HCT116 (cell line): ENCODE measurements around the gene MAPK4. TPM values are rescaled to one million over a fixed set of nuclear protein-coding genes. Genes with fewer than 3 reads are reported as not detected.

ENCODE experiments used
- ATAC-seq: fragments of 200-7000 bp; cut with Tn5 transposase; 2 replicates; pipeline ENCODE4 v1.9.1; 2020; ENCODE audit warnings: mild to moderate bottlenecking, moderate library complexity
- BruUV-seq: library from RNA; stranded (reverse); fragments of 400-500 nt; replicated peaks from 2 replicates; lab custom pipeline; 2021; lab: Mats Ljungman, UMichigan
- CTCF ChIA-PET: fragments of 300-600 bp; sonication (Branson Sonifier 250); formaldehyde crosslinking; loops from one replicate; lab custom pipeline; 2021; ENCODE audit warnings: antibody characterized with exemption; lab: Charles Lee
- POLR2A ChIA-PET: fragments of 300-600, 350-600 bp; sonication (Branson Sonifier 250); formaldehyde crosslinking; loops from one replicate; lab custom pipeline; 2021; ENCODE audit warnings: antibody characterized with exemption; lab: Charles Lee
- RAD21 ChIA-PET, 2 experiments: fragments of 300-600 bp; sonication (Branson Sonifier 250); formaldehyde crosslinking; loops; one replicate each; lab custom pipeline; 2023; ENCODE audit warnings: low total read pairs in 2 of 2; ENCODE audit not compliant: uncharacterized antibody in 2 of 2, unreplicated experiment in 2 of 2, low non-redundant PET in 1 of 2; lab: Charles Lee
- DNase-seq: peaks from one replicate; pipeline ENCODE4 v3.0.0-alpha.2; 2010; ENCODE audit warnings: low read depth, low spot score
- H2AFZ ChIP-seq: fragments of 200-600 bp; shearing (Covaris generic), sonication (generic); 2 replicates; pipeline ENCODE4 v1.6.1; 2017; ENCODE audit warnings: low read depth, mixed run types, mixed read lengths, antibody characterized with exemption, low read length; ENCODE audit not compliant: poor library complexity, severe bottlenecking
- H3K27ac ChIP-seq: 2 replicates; pipeline ENCODE4 v1.5.1; 2012; ENCODE audit warnings: low read depth, low read length
- H3K27me3 ChIP-seq: fragments of 200-600 bp; sonication (generic); 2 replicates; pipeline ENCODE4 v1.6.1; 2016; ENCODE audit warnings: mixed run types, low read length, mixed read lengths; ENCODE audit not compliant: insufficient read depth
- H3K36me3 ChIP-seq, 2 experiments: fragments of 200-500 bp in 1 of 2; fragments of 200-600 bp in 1 of 2; sonication (Bioruptor generic) in 1 of 2; sonication (generic) in 1 of 2; 2 replicates each; pipeline versions ENCODE4 v1.5.1 to v1.6.1; 2014 to 2016; ENCODE audit warnings: low read length in 2 of 2, inconsistent platforms in 1 of 2, mixed read lengths in 1 of 2, mixed run types in 1 of 2; ENCODE audit not compliant: insufficient read depth in 2 of 2, control insufficient read depth in 1 of 2
- H3K4me1 ChIP-seq, 2 experiments: fragments of 200-600 bp in 1 of 2; sonication (generic) in 1 of 2; 2 replicates each; pipeline versions ENCODE4 v1.5.1 to v1.6.1; 2012 to 2017; ENCODE audit warnings: low read length in 2 of 2, inconsistent platforms in 1 of 2, mild to moderate bottlenecking in 1 of 2, mixed read lengths in 1 of 2, mixed run types in 1 of 2, moderate library complexity in 1 of 2; ENCODE audit not compliant: insufficient read depth in 2 of 2, control insufficient read depth in 1 of 2
- H3K4me2 ChIP-seq: fragments of 200-600 bp; sonication (generic); 2 replicates; pipeline ENCODE4 v1.6.1; 2017; ENCODE audit warnings: mixed run types, low read length, mixed read lengths
- H3K4me3 ChIP-seq, 2 experiments: fragments of 200-600 bp in 1 of 2; sonication (generic) in 1 of 2; replicated peaks in 1 of 2; 2 replicates each; pipeline ENCODE4 v1.5.1; 2011 to 2016; ENCODE audit warnings: low read length in 2 of 2, control low read depth in 1 of 2, low read depth in 1 of 2, mild to moderate bottlenecking in 1 of 2, mixed read lengths in 1 of 2, mixed run types in 1 of 2
- H3K79me2 ChIP-seq: fragments of 200-600 bp; sonication (generic); 2 replicates; pipeline ENCODE4 v1.6.1; 2017; ENCODE audit warnings: mild to moderate bottlenecking, mixed run types, low read length, moderate library complexity, mixed read lengths; ENCODE audit not compliant: insufficient read depth
- H3K9ac ChIP-seq: fragments of 200-600 bp; sonication (generic); 2 replicates; pipeline ENCODE4 v1.6.1; 2016; ENCODE audit warnings: low read length, mixed read lengths
- H3K9me2 ChIP-seq: fragments of 200-600 bp; sonication (generic), shearing (Covaris generic); 2 replicates; pipeline ENCODE4 v1.6.1; 2017; ENCODE audit warnings: mixed run types, mild to moderate bottlenecking, moderate library complexity; ENCODE audit not compliant: insufficient read depth
- H3K9me3 ChIP-seq, 2 experiments: fragments of 200-500 bp in 1 of 2; fragments of 200-600 bp in 1 of 2; sonication (Bioruptor generic) in 1 of 2; sonication (generic) in 1 of 2; 2 replicates each; pipeline ENCODE4 v1.6.1; 2014 to 2017; ENCODE audit warnings: low read length in 2 of 2, mixed read lengths in 2 of 2, inconsistent platforms in 1 of 2, low read depth in 1 of 2, mild to moderate bottlenecking in 1 of 2, mixed run types in 1 of 2, moderate library complexity in 1 of 2; ENCODE audit not compliant: control insufficient read depth in 1 of 2, insufficient read depth in 1 of 2
- H4K20me1 ChIP-seq: fragments of 200-600 bp; sonication (generic), shearing (Covaris generic); 2 replicates; pipeline ENCODE4 v1.6.1; 2017; ENCODE audit warnings: mixed run types, mild to moderate bottlenecking, moderate library complexity; ENCODE audit not compliant: insufficient read depth
- CBX3 ChIP-seq: IDR thresholded peaks from 2 replicates; pipeline ENCODE4 v1.6.1; 2012; ENCODE audit warnings: low read depth
- CEBPB ChIP-seq: IDR thresholded peaks from 2 replicates; pipeline ENCODE4 v1.6.1; 2012; ENCODE audit warnings: low read depth
- CTCF ChIP-seq, 3 experiments: fragments of 200-600 bp in 1 of 3; sonication (generic) in 1 of 3; IDR thresholded peaks in 2 of 3; conservative IDR thresholded peaks in 1 of 3; 2 replicates each; pipeline ENCODE4 v1.5.1; 2012 to 2017; ENCODE audit warnings: low read depth in 2 of 3, low read length in 2 of 3, antibody characterized with exemption in 1 of 3, borderline replicate concordance in 1 of 3, control low read depth in 1 of 3, mild to moderate bottlenecking in 1 of 3, mixed read lengths in 1 of 3, mixed run types in 1 of 3, moderate library complexity in 1 of 3; ENCODE audit not compliant: insufficient read depth in 1 of 3
- EGR1 ChIP-seq: IDR thresholded peaks from 2 replicates; pipeline ENCODE4 v1.6.1; 2012; ENCODE audit warnings: low read depth
- ELF1 ChIP-seq: IDR thresholded peaks from 2 replicates; pipeline ENCODE4 v1.6.1; 2012; ENCODE audit warnings: low read depth, borderline replicate concordance
- EZH2 ChIP-seq: fragments of 200-600 bp; sonication (generic); IDR thresholded peaks from 2 replicates; pipeline ENCODE4 v1.6.1; 2017; ENCODE audit warnings: antibody characterized with exemption, mixed run types
- EZH2phosphoT487 ChIP-seq: fragments of 200-600 bp; IDR thresholded peaks from 2 replicates; pipeline ENCODE4 v1.6.1; 2018; ENCODE audit warnings: antibody characterized with exemption, borderline replicate concordance
- JUND ChIP-seq: IDR thresholded peaks from 2 replicates; pipeline ENCODE4 v1.6.1; 2012
- POLR2A ChIP-seq: IDR thresholded peaks from 2 replicates; pipeline ENCODE4 v1.7.0; 2011; ENCODE audit warnings: borderline replicate concordance; ENCODE audit not compliant: insufficient read depth, insufficient read length; ENCODE audit errors: extremely low read depth
- RAD21 ChIP-seq: IDR thresholded peaks from 2 replicates; pipeline ENCODE4 v1.6.1; 2012; ENCODE audit warnings: low read depth, mild to moderate bottlenecking
- TCF7L2 ChIP-seq: IDR thresholded peaks from 2 replicates; pipeline ENCODE4 v1.7.0; 2011; ENCODE audit warnings: borderline replicate concordance, inconsistent platforms; ENCODE audit not compliant: insufficient read depth, insufficient read length; ENCODE audit errors: extremely low read depth
- YY1 ChIP-seq: IDR thresholded peaks from 2 replicates; pipeline ENCODE4 v1.6.1; 2011; ENCODE audit warnings: low read length, low read depth, moderate library complexity, mild to moderate bottlenecking; ENCODE audit not compliant: insufficient replicate concordance; ENCODE audit errors: extremely low read depth
- ZNF274 ChIP-seq: fragments of 200-500 bp; sonication (Bioruptor generic); IDR thresholded peaks from 2 replicates; pipeline ENCODE4 v1.6.1; 2014; ENCODE audit warnings: mild to moderate bottlenecking, low read depth, low read length, inconsistent platforms
- intact Hi-C: fragments of 100-400 bp; cut with micrococcal nuclease; formaldehyde crosslinking; loops from 2 replicates; pipeline ENCODE4 v1.10.0; 2022
- total RNA-seq: library from RNA; stranded (reverse); gene quantifications from one replicate; pipeline ENCODE4 v1.2.1, GENCODE V29; 2021; ENCODE audit not compliant: unreplicated experiment
- TF ChIP-seq, protein P1 (sequence below): IDR thresholded peaks from 2 replicates; pipeline ENCODE4 v1.6.1; 2012
- TF ChIP-seq, protein P2 (sequence below): IDR thresholded peaks from 2 replicates; pipeline ENCODE4 v1.6.1; 2012

MAPK4 gene
- total RNA-seq, 1 experiment from 2014 or later, result 0.89 TPM

GRCh38 chr18:50680966-50681365, 121.1 kb downstream of the MAPK4 start:
- no TSS peak for BruUV-seq
- intact Hi-C loops, result no loop called here
- POLR2A ChIA-PET, result no interaction called here

DNA sequence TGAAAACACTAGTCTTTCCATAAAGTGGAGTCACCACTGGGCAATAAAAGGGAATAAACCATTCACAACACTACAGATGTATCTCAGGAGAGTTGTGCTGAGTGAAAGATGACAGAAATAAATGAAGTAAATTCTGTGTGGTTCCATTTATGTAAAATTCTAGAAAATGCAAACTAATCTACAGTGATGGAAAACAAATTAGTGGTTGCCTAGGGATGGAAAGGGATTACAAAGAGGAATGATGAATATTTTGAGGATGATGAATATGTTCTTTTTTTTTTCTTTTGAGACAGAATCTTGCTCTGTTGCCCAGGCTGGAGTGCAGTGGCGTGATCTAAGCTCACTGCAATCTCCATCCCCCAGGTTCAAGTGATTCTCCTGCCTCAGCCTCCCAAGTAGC, 123.0 kb downstream of the MAPK4 start:
- no peak overlapping the region for H3K4me2 ChIP-seq
- no peaks in the 10 kb centered on the region for H3K9me2 ChIP-seq
- H3K9ac ChIP-seq, result no peak overlapping the region
- H2AFZ ChIP-seq, result no peak overlapping the region
- no peaks in the 10 kb centered on the region for H3K79me2 ChIP-seq
- peaks cover 0 to 7% of the 10 kb centered on the region in 2 experiments; a peak in 1 of 4 replicates for H3K4me1 ChIP-seq
- no peaks in the 10 kb centered on the region; the same call in 1 of the 2 replicates for H3K27me3 ChIP-seq
- POLR2A ChIA-PET, result no interaction called here
- no peaks in the 10 kb centered on the region for H4K20me1 ChIP-seq
- no peaks in the 10 kb centered on the region for H3K36me3 ChIP-seq
- H3K4me3 ChIP-seq, result no peak overlapping the region
- RAD21 ChIA-PET, result no interaction called here
- no peak overlapping the region for H3K27ac ChIP-seq
- ATAC-seq (no peak), DNase-seq (no peak)
- no TSS peak for BruUV-seq
- H3K9me3 ChIP-seq, result no peaks in the 10 kb centered on the region
- intact Hi-C loops, result no loop called here
- TF ChIP-seq YY1 (no peak), CBX3 (no peak), CTCF (IDR thresholded peaks at IDR 0.05 in 2 of 3, conservative IDR thresholded peaks at IDR 0.05 in 1 of 3; ENCODE audit: borderline replicate concordance in 1 of 3, insufficient read depth in 1 of 3, low read depth in 2 of 3, low read length in 2 of 3) (no peak), EZH2phosphoT487 (no peak), ZNF274 (no peak), EGR1 (no peak), ELF1 (no peak), EZH2 (no peak), POLR2A (no peak), RAD21 (no peak), CEBPB (no peak), JUND (no peak)
- TF ChIP-seq, protein P1, sequence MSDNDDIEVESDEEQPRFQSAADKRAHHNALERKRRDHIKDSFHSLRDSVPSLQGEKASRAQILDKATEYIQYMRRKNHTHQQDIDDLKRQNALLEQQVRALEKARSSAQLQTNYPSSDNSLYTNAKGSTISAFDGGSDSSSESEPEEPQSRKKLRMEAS, result no peak
- TF ChIP-seq, protein P2, sequence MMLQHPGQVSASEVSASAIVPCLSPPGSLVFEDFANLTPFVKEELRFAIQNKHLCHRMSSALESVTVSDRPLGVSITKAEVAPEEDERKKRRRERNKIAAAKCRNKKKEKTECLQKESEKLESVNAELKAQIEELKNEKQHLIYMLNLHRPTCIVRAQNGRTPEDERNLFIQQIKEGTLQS, result no peak
- CTCF ChIA-PET, result no interaction called here

More at GRCh38 chr18:50680966-50681365, 121.1 kb downstream of the MAPK4 start:
- H3K36me3 ChIP-seq, result no peaks in the 10 kb centered on the region
- no peaks in the 10 kb centered on the region; the same call in 1 of the 2 replicates for H3K27me3 ChIP-seq
- TF ChIP-seq EGR1 (no peak), TCF7L2 (no peak), CEBPB (no peak)
- H3K9ac ChIP-seq, result no peak overlapping the region
- H3K4me1 ChIP-seq, result peaks cover 0 to 7% of the 10 kb centered on the region in 2 experiments; a peak in 1 of 4 replicates
- H3K27ac ChIP-seq, result no peak overlapping the region
- CTCF ChIA-PET, result no interaction called here
- H3K9me3 ChIP-seq, result no peaks in the 10 kb centered on the region
- H3K4me2 ChIP-seq, result no peak overlapping the region
- H3K4me3 ChIP-seq, result no peak overlapping the region
- H3K79me2 ChIP-seq, result no peaks in the 10 kb centered on the region
- DNase-seq (no peak), ATAC-seq (no peak)
- RAD21 ChIA-PET, result no interaction called here
- H2AFZ ChIP-seq, result no peak overlapping the region
- no peaks in the 10 kb centered on the region for H3K9me2 ChIP-seq
- H4K20me1 ChIP-seq, result no peaks in the 10 kb centered on the region
